Measurements from ENCODE around the gene CELA2B.

DNA sequence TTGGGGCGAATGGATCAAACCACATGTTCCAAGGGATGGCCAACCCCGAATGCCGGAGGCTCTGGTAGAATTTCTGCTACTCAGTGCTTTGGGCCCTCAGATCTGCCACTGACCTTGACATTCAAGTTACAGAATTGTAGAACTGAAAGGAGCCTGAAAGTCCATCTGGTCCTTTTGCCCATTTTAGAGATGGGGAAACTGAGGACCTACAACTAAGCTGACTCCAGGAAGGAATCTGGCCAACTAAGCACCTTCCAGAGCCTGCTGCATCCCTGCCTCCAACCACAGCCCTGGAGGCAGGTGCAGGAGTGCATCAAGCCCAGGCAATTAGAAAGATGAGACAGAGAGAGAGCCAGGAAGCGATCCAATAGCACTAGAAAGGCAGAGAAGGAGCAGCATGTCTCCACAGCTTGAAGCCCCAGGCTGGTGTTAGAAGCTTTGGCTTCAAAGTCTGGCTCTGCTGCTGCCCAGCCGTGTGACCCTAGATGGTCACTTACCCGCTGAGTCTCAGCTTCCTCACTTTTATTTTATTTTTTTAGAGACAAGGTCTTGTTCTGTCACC lies 38.9 kb upstream of the CELA2B start:
- no peak for TF ChIP-seq NR1H2 (CRISPR knock-in tag; IDR thresholded peaks at IDR 0.05)
- TF ChIP-seq, protein P1, sequence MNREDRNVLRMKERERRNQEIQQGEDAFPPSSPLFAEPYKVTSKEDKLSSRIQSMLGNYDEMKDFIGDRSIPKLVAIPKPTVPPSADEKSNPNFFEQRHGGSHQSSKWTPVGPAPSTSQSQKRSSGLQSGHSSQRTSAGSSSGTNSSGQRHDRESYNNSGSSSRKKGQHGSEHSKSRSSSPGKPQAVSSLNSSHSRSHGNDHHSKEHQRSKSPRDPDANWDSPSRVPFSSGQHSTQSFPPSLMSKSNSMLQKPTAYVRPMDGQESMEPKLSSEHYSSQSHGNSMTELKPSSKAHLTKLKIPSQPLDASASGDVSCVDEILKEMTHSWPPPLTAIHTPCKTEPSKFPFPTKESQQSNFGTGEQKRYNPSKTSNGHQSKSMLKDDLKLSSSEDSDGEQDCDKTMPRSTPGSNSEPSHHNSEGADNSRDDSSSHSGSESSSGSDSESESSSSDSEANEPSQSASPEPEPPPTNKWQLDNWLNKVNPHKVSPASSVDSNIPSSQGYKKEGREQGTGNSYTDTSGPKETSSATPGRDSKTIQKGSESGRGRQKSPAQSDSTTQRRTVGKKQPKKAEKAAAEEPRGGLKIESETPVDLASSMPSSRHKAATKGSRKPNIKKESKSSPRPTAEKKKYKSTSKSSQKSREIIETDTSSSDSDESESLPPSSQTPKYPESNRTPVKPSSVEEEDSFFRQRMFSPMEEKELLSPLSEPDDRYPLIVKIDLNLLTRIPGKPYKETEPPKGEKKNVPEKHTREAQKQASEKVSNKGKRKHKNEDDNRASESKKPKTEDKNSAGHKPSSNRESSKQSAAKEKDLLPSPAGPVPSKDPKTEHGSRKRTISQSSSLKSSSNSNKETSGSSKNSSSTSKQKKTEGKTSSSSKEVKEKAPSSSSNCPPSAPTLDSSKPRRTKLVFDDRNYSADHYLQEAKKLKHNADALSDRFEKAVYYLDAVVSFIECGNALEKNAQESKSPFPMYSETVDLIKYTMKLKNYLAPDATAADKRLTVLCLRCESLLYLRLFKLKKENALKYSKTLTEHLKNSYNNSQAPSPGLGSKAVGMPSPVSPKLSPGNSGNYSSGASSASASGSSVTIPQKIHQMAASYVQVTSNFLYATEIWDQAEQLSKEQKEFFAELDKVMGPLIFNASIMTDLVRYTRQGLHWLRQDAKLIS (CRISPR knock-in tag; IDR thresholded peaks at IDR 0.05; ENCODE audit: borderline replicate concordance): no peak
- TF ChIP-seq, protein P2, sequence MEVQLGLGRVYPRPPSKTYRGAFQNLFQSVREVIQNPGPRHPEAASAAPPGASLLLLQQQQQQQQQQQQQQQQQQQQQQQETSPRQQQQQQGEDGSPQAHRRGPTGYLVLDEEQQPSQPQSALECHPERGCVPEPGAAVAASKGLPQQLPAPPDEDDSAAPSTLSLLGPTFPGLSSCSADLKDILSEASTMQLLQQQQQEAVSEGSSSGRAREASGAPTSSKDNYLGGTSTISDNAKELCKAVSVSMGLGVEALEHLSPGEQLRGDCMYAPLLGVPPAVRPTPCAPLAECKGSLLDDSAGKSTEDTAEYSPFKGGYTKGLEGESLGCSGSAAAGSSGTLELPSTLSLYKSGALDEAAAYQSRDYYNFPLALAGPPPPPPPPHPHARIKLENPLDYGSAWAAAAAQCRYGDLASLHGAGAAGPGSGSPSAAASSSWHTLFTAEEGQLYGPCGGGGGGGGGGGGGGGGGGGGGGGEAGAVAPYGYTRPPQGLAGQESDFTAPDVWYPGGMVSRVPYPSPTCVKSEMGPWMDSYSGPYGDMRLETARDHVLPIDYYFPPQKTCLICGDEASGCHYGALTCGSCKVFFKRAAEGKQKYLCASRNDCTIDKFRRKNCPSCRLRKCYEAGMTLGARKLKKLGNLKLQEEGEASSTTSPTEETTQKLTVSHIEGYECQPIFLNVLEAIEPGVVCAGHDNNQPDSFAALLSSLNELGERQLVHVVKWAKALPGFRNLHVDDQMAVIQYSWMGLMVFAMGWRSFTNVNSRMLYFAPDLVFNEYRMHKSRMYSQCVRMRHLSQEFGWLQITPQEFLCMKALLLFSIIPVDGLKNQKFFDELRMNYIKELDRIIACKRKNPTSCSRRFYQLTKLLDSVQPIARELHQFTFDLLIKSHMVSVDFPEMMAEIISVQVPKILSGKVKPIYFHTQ (CRISPR knock-in tag; IDR thresholded peaks at IDR 0.05): no peak
- TF ChIP-seq, protein P3, sequence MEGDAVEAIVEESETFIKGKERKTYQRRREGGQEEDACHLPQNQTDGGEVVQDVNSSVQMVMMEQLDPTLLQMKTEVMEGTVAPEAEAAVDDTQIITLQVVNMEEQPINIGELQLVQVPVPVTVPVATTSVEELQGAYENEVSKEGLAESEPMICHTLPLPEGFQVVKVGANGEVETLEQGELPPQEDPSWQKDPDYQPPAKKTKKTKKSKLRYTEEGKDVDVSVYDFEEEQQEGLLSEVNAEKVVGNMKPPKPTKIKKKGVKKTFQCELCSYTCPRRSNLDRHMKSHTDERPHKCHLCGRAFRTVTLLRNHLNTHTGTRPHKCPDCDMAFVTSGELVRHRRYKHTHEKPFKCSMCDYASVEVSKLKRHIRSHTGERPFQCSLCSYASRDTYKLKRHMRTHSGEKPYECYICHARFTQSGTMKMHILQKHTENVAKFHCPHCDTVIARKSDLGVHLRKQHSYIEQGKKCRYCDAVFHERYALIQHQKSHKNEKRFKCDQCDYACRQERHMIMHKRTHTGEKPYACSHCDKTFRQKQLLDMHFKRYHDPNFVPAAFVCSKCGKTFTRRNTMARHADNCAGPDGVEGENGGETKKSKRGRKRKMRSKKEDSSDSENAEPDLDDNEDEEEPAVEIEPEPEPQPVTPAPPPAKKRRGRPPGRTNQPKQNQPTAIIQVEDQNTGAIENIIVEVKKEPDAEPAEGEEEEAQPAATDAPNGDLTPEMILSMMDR (IDR thresholded peaks at IDR 0.05): no peak

Measured in WTC11 (cell line).